HG02678 (cell line): ENCODE data around the gene MKNK1.
"Not testable (repeated sequence)": the region's sequence is repeated elsewhere in the genome, so short reads cannot be mapped to it uniquely, and the experiment has no call there.

Source experiments
- ATAC-seq: cut with Tn5 transposase; IDR thresholded peaks from one replicate; pipeline ENCODE4 v1.9.1; 2021; ENCODE audit warnings: mild to moderate bottlenecking, moderate library complexity; ENCODE audit not compliant: unreplicated experiment

The MKNK1 gene

DNA sequence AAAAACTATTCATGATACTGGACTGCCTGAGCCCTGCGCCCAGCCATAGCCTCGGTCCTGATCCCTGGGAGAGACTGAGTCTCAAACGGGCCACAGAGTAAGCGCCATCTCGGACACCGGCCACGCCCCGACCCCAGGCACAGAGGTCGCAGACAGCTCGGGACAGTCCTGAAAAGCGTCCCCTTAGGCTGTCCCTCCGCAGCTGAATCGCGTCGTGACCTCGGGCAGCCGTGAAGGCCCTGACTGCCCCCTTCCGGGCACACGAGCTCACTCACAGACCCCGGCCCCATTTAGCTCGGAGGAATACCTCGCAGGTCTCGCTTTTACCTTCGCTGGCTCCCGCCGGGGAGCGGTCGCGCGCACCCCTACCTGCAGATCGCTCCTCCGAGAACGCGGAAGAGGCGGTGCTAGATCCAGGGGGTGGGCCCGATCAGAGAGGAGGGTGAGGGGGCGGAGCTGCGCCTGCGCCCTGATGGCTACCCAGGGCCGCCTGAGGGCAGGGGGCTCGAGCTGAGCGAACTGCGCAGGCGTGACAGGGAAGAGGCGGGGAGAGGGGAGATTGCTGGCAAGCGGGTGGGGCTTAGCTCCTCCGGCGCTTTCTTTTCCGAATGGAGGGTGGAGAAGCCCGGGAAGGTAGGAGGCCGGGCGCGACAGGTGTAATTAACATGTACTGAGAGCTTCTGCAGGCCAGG lies at the start of gene MKNK1:
MKNK1 (minus strand) TSS at position 411 of the 692 bp plus-strand sequence. CDS start 20,941 bp downstream, outside the sequence.
- ATAC-seq, result peak; percentile 97

DNA sequence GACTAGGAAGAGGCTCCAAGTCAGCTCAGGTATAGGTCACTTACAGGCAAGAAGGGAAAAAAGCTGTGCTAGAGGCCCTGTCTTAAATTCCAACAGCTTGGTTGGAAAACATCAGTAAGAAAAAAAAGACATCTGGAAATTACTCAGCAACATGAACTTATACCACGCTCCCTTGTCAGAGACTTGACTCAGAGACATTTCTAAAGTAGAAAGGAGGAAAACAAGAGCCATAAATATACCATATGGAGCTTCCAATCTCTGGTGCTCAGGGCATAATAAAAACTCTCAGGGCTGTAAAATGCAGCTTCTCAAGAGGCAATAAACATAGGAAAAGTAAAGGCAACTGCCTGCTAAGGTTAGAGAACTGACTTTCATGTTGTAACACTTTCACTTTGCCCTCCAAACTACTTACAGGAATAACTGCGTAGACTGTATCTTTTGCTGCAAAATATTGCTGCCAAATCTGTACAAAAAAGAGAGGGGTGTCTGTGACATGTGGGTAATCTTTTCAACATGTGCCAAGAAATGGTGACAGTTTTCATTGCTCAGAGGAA lies 49.4 kb upstream of the MKNK1 start:
- no peak for ATAC-seq

DNA sequence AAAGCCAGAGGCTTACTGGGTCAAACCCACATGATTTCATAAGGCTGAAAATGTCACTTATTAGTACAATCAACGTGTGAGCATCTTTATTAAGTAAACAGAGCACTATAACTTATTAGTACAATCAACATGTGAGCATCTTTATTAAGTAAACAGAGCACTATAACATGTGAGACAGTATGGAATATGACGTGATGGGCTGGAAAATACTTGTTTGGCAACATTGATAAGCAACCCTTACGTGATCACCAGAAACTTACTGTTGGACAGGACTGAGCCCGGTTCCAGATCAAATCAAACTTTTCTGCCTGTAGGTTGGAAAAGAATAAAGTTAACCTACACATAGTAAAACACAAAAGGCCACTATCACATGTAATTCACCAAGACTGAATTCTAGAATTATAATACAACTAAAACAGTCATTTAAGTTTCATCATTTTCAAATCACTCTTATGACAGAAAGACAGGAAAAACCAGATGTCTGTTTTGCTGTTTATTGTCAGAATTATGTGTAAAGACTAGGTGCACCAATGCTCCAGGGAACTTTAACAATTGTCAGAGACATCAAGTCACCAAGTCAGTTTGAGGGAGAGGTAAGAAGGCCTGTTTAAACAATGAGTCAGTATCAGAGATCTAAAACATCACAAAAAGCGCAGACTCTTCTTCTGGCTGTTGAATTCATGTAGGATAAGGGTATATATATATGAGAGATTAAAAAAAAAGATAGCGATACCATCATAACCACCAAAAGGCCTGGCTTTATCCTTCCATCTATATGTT lies 48.4 kb upstream of the MKNK1 start:
- ATAC-seq, result no peak

DNA sequence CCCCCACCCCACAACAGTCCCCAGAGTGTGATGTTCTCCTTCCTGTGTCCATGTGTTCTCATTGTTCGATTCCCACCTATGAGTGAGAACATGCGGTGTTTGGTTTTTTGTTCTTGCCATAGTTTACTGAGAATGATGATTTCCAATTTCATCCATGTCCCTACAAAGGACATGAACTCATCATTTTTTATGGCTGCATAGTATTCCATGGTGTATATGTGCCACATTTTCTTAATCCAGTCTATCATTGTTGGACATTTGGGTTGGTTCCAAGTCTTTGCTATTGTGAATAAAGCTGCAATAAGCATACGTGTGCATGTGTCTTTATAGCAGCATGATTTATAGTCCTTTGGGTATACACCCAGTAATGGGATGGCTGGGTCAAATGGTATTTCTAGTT lies 47.1 kb upstream of the MKNK1 start:
- ATAC-seq, result not testable (repeated sequence)

- no peak for ATAC-seq
These were observed 46.4 kb upstream of the MKNK1 start for GRCh38 chr1:46650491-46650890.

GRCh38 chr1:46649764-46650163 lies 45.7 kb upstream of the MKNK1 start:
- no peak for ATAC-seq

DNA sequence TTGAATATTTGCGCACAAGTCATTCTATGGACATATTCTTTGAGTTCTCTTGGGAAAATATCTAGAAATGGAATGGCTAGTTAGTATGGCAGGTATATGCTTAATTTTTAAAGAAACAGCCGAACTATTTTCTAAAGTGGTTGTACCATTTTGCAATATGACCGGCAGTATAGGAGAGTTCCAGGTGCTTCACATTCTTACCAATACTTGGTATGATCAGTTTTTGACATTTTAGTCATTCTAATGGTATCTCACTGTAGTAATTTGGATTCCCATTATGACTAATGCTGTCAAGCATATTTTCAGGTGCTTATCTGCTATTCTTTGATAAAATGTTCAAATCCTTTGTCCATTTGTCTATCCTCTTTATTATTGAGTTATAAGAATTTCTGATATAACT lies 43.5 kb upstream of the MKNK1 start:
- no peak for ATAC-seq

GRCh38 chr1:46646844-46647243 lies 42.8 kb upstream of the MKNK1 start:
- no peak for ATAC-seq

DNA sequence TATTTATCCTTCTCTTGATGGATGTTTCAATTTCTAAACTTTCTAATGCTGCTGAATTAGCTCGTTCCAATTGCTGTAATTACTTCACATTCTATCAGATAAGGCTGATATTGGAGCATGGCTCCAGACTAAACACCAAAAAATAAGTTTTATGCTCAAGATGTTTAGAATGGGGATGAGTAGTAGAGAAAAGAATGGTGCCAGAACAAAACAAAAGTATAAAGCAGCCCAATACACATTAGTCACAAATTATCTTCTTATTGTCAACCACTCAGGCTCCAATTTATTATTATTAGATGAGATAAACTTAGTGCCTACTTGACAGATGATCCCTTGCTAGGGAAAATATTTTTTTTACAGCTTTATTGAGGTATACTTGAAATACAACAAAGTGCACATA lies 42.3 kb upstream of the MKNK1 start:
- ATAC-seq, result no peak

DNA sequence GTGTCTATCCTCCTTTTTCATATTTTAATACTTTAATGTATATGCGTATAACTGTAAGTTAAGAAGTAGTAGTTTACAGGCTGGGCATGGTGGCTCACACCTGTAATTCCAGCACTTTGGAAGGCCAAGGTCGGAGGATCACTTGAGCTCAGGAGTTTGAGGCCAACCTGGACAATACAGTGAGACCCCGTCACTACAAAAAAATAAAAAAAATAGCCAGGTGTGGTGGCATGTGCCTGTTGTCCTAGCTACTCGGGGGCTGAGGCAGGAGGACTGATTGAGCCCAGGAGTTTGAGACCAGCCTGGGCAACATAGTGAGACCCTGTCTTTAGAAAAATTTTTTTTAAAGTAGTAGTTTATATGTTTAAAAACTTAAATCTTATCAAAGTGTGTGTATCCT lies 41.7 kb upstream of the MKNK1 start:
- ATAC-seq, result no peak

- no peak for ATAC-seq
These were observed 39.3 kb upstream of the MKNK1 start for GRCh38 chr1:46643368-46643775.

DNA sequence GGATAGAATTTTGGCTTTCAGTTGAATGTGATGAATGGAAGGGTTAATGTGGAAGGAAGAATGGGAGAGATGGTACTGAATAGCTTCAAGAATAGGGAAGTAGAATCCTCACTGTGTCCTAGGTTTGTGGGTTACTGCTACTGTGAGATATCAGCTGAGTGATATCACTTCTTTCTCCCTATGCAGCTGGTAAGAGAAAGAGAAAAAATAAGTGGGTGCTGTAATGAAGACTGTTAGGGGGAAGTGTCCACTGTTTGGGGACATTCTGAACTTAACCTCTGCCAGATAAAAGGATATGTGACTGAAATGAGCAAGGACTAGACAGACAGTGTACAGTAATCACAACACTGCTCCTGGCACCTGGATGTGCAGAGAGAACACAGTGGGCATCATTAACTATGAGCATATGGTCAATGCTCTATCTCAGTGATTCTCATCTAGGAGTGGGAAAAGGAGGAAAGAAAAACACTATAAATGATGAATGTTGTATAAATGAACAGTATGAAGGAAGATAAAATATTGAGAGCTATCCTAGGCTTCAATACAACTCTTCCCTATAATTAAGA lies 38.1 kb upstream of the MKNK1 start:
- ATAC-seq, result no peak

DNA sequence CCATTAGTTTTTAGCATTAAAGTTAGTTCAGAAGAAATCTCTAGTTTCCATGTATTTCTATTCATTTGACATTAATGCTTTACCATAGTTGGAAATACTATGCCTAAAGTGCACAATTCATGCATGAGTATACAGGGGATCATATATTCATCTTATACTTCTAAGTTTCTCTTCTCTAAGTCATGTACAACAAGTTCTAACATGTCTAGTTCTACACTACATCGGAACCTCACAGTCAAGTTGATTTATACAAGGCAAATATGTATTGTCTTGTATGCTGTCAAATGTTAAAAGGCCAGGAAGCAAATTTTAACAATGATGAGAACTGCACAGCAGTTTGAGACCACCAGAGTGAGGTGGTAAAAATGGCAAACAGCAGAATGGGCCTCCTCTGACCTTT lies 35.5 kb upstream of the MKNK1 start:
- ATAC-seq, result no peak

- no peak for ATAC-seq
These were observed 34.9 kb upstream of the MKNK1 start for GRCh38 chr1:46638921-46639320.

GRCh38 chr1:46637444-46638083 lies 33.5 kb upstream of the MKNK1 start:
- ATAC-seq, result no peak

DNA sequence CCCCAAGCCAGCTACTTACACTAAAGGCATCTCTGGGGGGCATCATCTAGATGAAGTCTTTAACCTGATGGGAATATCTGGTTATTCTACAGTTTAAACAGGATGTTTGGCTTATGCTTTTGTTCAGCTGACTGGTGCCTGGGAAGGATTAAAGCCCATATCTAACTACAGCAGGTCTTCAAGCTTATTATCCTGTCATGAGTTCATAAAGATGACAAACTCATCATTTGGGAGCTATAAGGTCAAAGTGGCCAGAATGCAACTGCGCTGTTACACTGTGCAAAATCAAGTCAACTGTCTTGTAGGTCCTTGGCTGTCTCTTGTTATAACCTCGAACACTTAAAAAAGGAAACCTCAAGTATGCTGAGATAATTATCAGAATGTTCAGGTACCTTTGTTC lies 31.1 kb upstream of the MKNK1 start:
- ATAC-seq, result no peak

DNA sequence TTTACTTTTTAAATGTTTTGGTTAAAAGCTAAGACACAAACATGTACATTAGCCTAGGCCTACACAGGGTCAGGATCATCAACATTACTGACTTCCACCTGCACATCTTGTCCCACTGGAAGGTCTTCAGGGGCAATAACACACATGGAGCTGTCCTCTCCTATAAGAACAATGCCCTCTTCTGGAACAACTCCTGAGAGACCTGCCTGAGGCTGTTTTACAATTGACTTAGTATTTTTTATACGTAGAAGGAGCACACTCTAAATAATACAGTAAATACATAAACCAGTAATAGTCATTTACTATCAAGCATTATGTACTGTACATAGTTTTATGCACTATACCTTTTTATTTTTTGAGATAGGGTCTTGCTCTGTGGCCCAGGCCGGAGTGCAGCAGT lies 26.7 kb upstream of the MKNK1 start:
- ATAC-seq, result no peak

DNA sequence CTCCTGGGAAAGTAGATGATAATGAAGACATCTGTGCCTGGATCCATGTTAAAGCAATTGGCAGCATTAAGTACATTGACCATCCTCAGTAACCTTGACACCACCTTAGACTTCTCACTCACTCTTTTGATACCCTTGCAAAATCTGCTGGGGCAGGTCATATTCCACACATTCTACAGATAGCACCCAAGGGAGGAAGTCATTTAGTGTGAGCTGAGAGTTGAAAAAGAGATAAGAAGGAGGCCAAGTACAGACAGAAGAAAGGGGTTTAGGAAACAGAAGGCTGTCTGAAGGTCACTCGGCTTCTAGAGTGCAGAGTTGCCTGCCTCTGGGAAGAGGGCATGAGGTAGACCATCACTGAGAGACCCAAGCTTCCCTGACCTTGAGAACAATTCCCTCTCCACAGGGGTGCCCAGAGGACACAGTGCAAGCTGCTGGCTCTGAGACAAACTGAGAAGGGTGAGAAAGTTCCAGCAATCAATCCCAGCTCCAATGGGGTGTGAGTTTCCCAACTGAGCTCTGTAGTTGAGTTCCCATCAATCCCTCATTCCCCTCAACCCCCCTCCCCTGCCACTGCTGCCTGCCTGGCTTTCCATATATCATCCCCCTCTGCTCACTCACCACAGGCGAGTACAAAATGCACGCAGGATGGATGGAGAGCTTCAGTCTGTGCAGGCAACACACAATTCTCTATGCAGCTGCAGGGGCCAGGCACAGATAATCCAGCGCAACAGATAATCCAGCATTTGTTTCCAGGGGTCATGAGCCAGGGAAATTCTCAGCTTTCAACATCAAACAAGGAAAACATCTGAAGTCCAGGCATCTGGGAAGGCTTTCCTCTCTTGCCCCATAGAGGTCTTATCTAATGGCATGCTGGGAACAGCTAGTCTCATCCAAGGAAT lies 19.9 kb upstream of the MKNK1 start:
- no peak for ATAC-seq

DNA sequence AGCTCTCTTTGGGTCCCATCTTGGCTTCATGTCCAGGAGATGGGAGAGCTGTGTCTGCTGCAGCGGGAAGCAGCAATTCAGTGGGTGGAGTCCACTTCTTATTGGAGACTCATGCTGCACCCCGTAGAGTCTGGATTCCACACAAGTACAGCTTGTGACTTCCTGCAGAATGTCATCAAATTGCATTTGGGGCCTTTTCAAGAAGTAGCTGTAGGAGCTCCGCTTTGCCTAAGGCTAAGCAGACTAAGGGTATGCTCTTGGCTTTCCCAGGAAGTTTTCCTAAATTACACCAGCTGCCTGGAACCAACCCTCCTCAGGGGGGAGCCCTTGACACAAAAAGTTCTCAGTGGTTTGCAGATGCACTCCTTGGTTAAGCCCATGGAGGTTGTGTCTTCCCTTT lies 18.3 kb upstream of the MKNK1 start:
- ATAC-seq, result no peak

GRCh38 chr1:46621930-46622329 lies 17.9 kb upstream of the MKNK1 start:
- no peak for ATAC-seq
